ENCODE data around the gene SMIM7. TPM values are rescaled to one million over a fixed set of nuclear protein-coding genes. Genes with fewer than 3 reads are reported as not detected.

The SMIM7 gene
- total RNA-seq, 1 experiment from 2014 or later, result 55.9 TPM

- Mint-ChIP-seq H3K4me1 (no peaks in the 10 kb centered on the region), H3K27me3 (ENCODE audit: low read depth) (no peaks in the 10 kb centered on the region), H3K4me3 (no peak overlapping the region), H3K9me3 (no peaks in the 10 kb centered on the region), H3K27ac (no peak overlapping the region), H3K36me3 (peaks cover 29% of the 10 kb centered on the region)
- POLR2A ChIA-PET, result no interaction called here
- TF ChIP-seq NR1H2 (CRISPR knock-in tag; IDR thresholded peaks at IDR 0.05) (no peak), ZNF138 (CRISPR knock-in tag; conservative IDR thresholded peaks at IDR 0.05) (no peak), JAZF1 (CRISPR knock-in tag; IDR thresholded peaks at IDR 0.05) (no peak), NFATC4 (CRISPR knock-in tag; IDR thresholded peaks at IDR 0.05) (no peak), ZNF263 (CRISPR knock-in tag; IDR thresholded peaks at IDR 0.05; ENCODE audit: low read depth) (no peak), MXD4 (CRISPR knock-in tag; IDR thresholded peaks at IDR 0.05; ENCODE audit: borderline replicate concordance) (no peak), NR3C1 (CRISPR knock-in tag; conservative IDR thresholded peaks at IDR 0.05; ENCODE audit: low read depth) (no peak), NR2C2 (CRISPR knock-in tag; IDR thresholded peaks at IDR 0.05) (no peak), CDX4 (CRISPR knock-in tag; IDR thresholded peaks at IDR 0.05; ENCODE audit: borderline replicate concordance) (no peak), PRRX2 (CRISPR knock-in tag; IDR thresholded peaks at IDR 0.05) (no peak), TP53 (CRISPR knock-in tag; IDR thresholded peaks at IDR 0.05) (no peak), ETV6 (CRISPR knock-in tag; IDR thresholded peaks at IDR 0.05) (no peak), ZNF232 (CRISPR knock-in tag; IDR thresholded peaks at IDR 0.05) (no peak), FOXK1 (CRISPR knock-in tag; IDR thresholded peaks at IDR 0.05) (no peak), JUN (CRISPR knock-in tag; IDR thresholded peaks at IDR 0.05) (no peak), KAT7 (CRISPR knock-in tag; IDR thresholded peaks at IDR 0.05; ENCODE audit: borderline replicate concordance) (no peak), ZNF423 (CRISPR knock-in tag; IDR thresholded peaks at IDR 0.05) (no peak)
- TF ChIP-seq, protein P1, sequence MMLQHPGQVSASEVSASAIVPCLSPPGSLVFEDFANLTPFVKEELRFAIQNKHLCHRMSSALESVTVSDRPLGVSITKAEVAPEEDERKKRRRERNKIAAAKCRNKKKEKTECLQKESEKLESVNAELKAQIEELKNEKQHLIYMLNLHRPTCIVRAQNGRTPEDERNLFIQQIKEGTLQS (CRISPR knock-in tag; conservative IDR thresholded peaks at IDR 0.05), result no peak
- TF ChIP-seq, protein P2, sequence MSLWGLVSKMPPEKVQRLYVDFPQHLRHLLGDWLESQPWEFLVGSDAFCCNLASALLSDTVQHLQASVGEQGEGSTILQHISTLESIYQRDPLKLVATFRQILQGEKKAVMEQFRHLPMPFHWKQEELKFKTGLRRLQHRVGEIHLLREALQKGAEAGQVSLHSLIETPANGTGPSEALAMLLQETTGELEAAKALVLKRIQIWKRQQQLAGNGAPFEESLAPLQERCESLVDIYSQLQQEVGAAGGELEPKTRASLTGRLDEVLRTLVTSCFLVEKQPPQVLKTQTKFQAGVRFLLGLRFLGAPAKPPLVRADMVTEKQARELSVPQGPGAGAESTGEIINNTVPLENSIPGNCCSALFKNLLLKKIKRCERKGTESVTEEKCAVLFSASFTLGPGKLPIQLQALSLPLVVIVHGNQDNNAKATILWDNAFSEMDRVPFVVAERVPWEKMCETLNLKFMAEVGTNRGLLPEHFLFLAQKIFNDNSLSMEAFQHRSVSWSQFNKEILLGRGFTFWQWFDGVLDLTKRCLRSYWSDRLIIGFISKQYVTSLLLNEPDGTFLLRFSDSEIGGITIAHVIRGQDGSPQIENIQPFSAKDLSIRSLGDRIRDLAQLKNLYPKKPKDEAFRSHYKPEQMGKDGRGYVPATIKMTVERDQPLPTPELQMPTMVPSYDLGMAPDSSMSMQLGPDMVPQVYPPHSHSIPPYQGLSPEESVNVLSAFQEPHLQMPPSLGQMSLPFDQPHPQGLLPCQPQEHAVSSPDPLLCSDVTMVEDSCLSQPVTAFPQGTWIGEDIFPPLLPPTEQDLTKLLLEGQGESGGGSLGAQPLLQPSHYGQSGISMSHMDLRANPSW (CRISPR knock-in tag; conservative IDR thresholded peaks at IDR 0.05; ENCODE audit: low read depth), result no peak
- TF ChIP-seq, protein P3, sequence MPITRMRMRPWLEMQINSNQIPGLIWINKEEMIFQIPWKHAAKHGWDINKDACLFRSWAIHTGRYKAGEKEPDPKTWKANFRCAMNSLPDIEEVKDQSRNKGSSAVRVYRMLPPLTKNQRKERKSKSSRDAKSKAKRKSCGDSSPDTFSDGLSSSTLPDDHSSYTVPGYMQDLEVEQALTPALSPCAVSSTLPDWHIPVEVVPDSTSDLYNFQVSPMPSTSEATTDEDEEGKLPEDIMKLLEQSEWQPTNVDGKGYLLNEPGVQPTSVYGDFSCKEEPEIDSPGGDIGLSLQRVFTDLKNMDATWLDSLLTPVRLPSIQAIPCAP (CRISPR knock-in tag; IDR thresholded peaks at IDR 0.05), result no peak
- CTCF ChIA-PET, result no interaction called here
- no peak for DNase-seq (ENCODE audit: low spot score)
- ATAC-seq, result no peak
Observed at GRCh38 chr19:16679811-16680210, 19.9 kb upstream of the SMIM7 start.

GRCh38 chr19:16678498-16678897 lies 18.6 kb upstream of the SMIM7 start:
- TF ChIP-seq, protein P4, sequence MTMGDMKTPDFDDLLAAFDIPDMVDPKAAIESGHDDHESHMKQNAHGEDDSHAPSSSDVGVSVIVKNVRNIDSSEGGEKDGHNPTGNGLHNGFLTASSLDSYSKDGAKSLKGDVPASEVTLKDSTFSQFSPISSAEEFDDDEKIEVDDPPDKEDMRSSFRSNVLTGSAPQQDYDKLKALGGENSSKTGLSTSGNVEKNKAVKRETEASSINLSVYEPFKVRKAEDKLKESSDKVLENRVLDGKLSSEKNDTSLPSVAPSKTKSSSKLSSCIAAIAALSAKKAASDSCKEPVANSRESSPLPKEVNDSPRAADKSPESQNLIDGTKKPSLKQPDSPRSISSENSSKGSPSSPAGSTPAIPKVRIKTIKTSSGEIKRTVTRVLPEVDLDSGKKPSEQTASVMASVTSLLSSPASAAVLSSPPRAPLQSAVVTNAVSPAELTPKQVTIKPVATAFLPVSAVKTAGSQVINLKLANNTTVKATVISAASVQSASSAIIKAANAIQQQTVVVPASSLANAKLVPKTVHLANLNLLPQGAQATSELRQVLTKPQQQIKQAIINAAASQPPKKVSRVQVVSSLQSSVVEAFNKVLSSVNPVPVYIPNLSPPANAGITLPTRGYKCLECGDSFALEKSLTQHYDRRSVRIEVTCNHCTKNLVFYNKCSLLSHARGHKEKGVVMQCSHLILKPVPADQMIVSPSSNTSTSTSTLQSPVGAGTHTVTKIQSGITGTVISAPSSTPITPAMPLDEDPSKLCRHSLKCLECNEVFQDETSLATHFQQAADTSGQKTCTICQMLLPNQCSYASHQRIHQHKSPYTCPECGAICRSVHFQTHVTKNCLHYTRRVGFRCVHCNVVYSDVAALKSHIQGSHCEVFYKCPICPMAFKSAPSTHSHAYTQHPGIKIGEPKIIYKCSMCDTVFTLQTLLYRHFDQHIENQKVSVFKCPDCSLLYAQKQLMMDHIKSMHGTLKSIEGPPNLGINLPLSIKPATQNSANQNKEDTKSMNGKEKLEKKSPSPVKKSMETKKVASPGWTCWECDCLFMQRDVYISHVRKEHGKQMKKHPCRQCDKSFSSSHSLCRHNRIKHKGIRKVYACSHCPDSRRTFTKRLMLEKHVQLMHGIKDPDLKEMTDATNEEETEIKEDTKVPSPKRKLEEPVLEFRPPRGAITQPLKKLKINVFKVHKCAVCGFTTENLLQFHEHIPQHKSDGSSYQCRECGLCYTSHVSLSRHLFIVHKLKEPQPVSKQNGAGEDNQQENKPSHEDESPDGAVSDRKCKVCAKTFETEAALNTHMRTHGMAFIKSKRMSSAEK (CRISPR knock-in tag; IDR thresholded peaks at IDR 0.05; ENCODE audit: borderline replicate concordance), result no peak
- TF ChIP-seq ETV6 (CRISPR knock-in tag; IDR thresholded peaks at IDR 0.05), result no peak
- TF ChIP-seq FOXK1 (CRISPR knock-in tag; IDR thresholded peaks at IDR 0.05), result no peak
- TF ChIP-seq RORB (CRISPR knock-in tag; IDR thresholded peaks at IDR 0.05), result no peak
- TF ChIP-seq ZNF138 (CRISPR knock-in tag; conservative IDR thresholded peaks at IDR 0.05), result no peak
- no peak for TF ChIP-seq ZBTB43 (CRISPR knock-in tag; IDR thresholded peaks at IDR 0.05)
- TF ChIP-seq PRRX2 (CRISPR knock-in tag; IDR thresholded peaks at IDR 0.05), result no peak
- no peak for TF ChIP-seq NR3C1 (CRISPR knock-in tag; conservative IDR thresholded peaks at IDR 0.05; ENCODE audit: low read depth)
- no peak for TF ChIP-seq NFYB (CRISPR knock-in tag; conservative IDR thresholded peaks at IDR 0.05; ENCODE audit: low read depth)
- no peak for TF ChIP-seq ZNF416 (CRISPR knock-in tag; IDR thresholded peaks at IDR 0.05)
- no peak for TF ChIP-seq ATF2 (CRISPR knock-in tag; IDR thresholded peaks at IDR 0.05; ENCODE audit: borderline replicate concordance, low read depth)
- POLR2A ChIA-PET, result no interaction called here

More at GRCh38 chr19:16678498-16678897, 18.6 kb upstream of the SMIM7 start:
- Mint-ChIP-seq H3K27ac (no peak overlapping the region), H3K9me3 (no peaks in the 10 kb centered on the region), H3K36me3 (peaks cover 31% of the 10 kb centered on the region), H3K4me3 (no peak overlapping the region), H3K4me1 (no peaks in the 10 kb centered on the region), H3K27me3 (ENCODE audit: low read depth) (no peaks in the 10 kb centered on the region)
- CTCF ChIA-PET, result no interaction called here
- DNase-seq (ENCODE audit: low spot score) (no peak), ATAC-seq (no peak)

All from WTC11 (cell line).